GM21529 (cell line): ENCODE data around the gene WASHC4.
A peak's percentile ranks its signal among the peaks of the same experiment; 100 is the strongest.

Experiments used
- ATAC-seq: cut with Tn5 transposase; IDR thresholded peaks from one replicate; pipeline ENCODE4 v1.9.1; 2021; ENCODE audit not compliant: unreplicated experiment

Gene WASHC4, protein sequence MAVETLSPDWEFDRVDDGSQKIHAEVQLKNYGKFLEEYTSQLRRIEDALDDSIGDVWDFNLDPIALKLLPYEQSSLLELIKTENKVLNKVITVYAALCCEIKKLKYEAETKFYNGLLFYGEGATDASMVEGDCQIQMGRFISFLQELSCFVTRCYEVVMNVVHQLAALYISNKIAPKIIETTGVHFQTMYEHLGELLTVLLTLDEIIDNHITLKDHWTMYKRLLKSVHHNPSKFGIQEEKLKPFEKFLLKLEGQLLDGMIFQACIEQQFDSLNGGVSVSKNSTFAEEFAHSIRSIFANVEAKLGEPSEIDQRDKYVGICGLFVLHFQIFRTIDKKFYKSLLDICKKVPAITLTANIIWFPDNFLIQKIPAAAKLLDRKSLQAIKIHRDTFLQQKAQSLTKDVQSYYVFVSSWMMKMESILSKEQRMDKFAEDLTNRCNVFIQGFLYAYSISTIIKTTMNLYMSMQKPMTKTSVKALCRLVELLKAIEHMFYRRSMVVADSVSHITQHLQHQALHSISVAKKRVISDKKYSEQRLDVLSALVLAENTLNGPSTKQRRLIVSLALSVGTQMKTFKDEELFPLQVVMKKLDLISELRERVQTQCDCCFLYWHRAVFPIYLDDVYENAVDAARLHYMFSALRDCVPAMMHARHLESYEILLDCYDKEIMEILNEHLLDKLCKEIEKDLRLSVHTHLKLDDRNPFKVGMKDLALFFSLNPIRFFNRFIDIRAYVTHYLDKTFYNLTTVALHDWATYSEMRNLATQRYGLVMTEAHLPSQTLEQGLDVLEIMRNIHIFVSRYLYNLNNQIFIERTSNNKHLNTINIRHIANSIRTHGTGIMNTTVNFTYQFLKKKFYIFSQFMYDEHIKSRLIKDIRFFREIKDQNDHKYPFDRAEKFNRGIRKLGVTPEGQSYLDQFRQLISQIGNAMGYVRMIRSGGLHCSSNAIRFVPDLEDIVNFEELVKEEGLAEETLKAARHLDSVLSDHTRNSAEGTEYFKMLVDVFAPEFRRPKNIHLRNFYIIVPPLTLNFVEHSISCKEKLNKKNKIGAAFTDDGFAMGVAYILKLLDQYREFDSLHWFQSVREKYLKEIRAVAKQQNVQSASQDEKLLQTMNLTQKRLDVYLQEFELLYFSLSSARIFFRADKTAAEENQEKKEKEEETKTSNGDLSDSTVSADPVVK

DNA sequence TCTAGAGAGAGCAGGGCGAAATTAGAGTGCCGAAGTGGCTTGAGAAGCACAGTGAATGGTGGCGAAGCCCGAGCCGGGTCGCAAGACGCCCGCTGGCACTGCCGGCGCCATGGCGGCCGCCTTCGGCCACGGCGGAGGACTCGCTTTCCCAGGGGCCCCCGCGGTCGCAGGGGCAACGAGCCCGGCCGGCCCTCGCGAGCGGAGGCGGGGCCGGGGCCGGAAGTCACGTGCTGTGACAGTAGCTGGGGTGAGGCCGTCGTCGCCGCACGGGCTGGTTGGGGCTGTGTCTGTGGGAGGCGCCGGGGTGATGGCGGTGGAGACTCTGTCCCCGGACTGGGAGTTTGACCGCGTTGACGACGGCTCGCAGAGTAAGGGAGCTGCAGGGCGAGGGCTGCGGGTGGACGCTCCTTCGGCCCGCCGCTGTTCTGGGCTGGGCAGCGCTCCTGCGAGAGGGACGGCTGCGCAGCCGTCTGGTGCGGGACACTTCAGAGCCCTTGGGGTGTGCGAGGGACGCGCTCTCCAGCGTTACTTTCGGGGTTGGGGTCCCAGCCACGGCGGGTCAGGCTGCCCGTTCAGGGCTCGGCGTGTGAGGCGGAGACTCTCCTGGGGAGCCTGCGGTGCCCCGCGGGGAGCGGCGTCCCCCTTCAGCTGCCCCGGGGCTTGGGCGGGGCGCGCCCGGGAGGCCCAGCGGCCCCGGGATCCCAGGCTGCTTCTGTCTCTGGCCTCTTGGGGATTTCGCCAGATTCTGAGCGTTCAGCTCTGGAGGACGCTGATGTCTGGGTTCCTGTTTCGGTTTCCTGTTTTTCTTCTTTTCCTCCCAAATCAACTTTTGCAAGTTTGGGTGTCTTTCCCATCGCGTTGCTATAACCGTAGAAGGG is at the start of gene WASHC4:
Gene WASHC4, plus strand, starts transcription at position 238 of the 878 bp plus-strand sequence. Its CDS starts 70 bp downstream, at position 308.
- ATAC-seq, result peak; percentile 86

DNA sequence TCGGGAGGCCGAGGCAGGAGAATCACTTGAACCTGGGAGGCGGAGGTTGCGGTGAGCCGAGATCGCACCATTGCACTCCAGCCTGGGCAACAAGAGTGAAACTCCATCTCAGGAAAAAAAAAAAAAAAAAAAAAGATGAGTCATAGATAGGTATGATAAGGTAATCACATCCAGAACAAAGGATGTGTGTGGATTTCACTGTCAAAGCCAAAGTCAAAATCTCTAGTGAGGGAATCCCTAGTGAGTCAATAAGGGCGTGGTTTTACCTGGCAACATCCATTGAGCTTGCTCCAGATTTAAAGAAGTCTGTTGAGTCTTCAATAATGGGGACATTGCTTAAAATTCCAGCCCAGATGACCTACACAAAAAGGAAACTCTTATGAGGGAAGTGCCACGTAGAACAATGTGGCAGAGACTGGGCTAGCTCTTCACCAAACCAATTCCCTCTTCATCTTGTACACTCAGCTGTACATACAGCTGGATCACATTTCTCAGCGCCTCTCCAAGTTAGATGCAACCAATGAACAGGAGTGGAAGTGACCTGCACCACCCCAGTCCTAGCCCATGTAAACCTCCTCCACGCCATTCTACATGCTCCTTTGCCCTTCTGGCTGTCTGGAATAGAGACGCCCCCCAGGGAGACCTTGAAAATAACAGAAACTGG is 46.7 kb upstream of the WASHC4 start:
- ATAC-seq, result no peak

DNA sequence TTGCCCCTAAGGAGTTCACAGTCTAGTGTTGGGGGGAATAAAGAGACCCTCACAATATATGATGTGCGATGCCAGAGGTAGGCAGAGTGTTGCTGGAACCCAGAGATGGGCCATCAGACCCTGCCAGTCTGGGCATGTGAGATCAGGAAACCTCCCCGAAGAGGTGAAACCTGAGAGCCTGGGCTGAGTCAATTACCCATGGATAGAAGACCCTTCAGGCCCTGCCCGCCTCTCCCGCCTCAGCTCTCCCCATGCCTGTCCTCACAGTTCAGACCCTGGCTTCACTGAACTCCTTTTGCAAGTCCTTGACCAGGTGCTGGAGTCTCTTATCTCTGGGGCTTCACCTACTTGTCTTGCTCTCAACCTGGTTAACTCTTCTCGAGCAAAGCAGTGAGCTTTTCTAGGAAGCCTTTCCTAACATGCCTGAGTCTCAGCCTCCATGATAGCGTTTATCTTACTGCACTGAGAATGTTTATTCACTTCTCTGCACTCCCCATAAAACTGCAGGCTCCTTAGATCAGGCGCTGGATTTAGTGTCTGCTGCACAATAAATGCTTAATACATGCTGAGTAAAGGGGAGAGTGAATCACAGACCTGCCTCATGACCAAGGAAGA is 42.9 kb upstream of the WASHC4 start:
- ATAC-seq, result no peak

DNA sequence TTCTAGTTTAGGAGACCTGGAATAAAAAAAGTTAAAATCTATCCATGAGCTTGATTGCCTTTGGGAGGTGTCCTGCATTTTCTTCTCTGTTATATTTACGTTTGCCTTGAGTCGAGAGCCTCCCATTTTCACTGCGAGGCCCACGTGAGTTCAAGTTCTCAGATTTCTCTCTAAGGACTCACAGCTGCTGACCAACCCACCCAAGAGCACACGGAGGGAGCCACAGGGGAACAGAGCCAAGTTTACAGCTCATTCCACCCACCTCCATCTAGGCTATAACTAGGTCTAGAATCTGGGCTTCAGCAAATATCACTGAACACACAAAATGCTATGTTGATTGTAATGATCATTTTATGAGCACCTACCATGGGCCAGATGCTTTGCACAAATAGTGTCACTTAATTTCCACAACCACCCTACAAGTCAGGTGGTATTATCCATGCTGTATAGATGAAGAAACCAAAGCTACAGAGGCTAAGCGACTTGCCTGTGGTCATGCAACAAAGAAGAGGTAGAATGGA is 40.0 kb upstream of the WASHC4 start:
- ATAC-seq, result no peak

DNA sequence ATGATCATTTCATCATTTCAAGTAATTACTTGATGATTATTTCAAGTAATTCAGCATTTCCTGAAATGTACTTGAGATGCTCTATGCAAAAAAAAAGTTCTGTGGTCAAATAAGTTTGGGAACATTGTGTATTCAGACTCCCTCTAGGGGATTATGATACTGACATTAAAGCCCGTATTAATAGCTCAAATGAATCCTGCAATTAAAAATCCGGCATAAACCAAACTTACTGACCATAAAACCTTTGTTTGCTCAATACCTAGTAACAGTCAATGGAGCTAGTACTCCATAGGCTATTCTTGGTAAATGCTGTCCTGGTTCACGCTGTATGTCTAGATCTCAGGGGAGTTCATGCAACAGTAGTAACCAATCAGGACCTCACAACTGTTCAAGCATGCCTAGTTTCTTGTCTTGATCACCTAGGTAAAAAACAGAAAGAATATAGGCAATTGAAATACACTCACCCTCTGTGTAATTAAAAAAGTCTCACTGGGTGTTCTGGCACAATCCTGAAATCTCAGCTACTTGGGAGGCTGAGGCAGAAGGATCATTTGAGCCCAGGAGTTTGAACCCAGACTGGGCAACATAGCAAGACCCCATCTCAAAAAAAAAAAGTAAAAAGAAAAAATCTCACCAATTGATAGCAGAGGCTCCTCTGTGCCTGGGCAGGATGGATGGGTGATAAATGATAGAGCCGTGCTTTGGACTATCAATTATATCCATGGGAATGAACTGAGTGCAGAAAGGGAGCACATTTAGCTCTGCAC is 37.4 kb upstream of the WASHC4 start:
- no peak for ATAC-seq

DNA sequence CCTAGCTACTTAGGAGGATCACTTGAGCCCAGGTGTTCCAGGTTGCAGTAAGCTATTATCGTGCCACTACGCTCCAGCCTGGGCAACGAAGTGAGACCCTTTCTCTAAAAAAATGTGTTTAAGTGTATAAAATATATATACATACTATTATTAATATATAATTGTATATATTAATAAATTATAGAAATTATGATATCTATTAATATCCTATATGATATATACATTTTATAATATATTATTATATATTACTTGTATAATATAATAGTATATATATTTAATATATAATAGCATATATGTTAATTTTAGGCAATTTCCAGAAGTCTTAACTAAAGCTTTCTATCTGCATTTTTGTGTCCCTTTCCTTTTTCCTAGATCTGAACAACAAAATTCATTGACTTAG is 35.5 kb upstream of the WASHC4 start:
- ATAC-seq, result no peak

DNA sequence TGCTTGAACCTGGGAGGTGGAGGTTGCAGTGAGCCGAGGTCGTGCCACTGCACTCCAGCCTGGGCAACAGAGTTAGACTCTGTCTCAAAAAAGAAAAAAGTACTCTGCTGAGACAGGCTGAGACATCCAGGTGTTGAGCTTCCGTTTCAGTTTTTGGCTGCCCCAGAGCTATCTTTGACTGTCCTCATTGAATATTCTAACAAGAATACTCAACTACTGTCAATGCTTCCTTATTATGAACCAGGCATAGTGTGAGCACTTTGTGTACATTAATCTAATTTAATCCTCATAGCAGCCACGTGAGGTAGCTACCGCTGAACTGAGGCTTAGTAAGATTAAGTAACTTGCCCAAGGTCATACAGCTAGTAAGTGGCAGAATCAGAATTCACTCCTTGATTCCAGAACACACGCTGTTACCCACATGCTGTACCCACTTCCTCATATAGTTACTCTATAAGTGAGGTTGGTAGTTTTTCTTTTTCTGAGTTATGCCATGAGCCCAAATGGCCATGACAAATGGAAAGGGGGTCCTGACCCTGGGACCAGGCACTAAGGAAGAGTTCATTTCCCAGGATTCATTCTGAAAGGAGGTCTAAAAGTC is 34.5 kb upstream of the WASHC4 start:
- no peak for ATAC-seq

DNA sequence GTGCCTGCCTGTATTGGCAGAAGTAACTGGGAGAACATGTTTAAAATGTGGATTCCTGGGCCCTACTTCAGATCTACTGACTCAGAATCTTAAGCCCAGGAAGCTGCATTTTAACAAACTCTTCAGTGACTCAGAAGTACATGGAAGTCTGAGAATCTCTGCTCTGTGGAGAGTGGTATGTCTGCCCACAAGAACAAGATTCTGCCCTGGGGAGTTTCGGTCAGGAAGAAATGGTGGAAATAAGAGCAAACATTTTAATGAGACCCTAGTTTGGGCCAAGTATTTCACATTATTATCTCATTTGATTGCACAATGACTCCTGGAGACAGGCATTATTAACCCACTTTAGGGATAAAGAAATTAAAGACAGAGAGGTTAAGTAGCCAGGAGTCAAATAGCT is 31.4 kb upstream of the WASHC4 start:
- ATAC-seq, result no peak

DNA sequence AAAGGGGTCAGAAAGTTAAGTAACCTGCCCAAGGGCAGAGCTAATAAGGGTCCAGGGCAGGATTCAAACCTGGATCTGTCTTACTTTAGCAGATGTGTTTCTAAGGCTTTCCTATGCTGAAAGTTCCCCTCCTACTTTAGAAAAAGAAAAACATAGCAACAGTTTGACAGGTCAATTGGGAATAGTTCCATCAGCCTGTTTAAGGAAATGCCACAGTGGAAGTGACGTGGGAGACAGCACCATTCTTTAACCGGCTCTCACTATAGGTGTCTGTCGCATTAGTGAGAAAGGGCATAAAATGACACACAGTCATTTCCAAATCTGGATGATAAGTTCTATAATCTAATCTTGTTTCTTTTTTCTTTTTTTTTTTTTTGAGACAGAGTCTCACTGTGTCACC is 30.6 kb upstream of the WASHC4 start:
- ATAC-seq, result no peak

DNA sequence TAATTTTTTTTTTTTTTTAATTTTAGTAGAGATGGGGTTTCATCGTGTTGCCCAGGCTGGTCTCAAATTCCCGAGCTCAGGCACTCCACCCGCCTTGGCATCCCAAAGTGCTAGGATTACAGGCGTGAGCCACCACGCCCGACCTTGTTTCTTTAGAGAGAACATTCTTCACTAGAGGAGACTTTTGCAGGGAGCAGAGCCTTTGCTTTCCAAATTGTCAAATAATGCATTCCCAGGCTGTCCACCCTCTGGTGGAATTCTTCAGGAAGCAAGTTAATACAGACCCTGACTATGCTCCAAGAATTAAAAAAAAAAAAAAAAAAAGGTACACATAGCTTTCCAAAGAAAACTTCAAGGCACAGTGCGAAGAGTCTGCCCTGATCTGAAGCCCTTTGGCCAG is 30.1 kb upstream of the WASHC4 start:
- no peak for ATAC-seq

DNA sequence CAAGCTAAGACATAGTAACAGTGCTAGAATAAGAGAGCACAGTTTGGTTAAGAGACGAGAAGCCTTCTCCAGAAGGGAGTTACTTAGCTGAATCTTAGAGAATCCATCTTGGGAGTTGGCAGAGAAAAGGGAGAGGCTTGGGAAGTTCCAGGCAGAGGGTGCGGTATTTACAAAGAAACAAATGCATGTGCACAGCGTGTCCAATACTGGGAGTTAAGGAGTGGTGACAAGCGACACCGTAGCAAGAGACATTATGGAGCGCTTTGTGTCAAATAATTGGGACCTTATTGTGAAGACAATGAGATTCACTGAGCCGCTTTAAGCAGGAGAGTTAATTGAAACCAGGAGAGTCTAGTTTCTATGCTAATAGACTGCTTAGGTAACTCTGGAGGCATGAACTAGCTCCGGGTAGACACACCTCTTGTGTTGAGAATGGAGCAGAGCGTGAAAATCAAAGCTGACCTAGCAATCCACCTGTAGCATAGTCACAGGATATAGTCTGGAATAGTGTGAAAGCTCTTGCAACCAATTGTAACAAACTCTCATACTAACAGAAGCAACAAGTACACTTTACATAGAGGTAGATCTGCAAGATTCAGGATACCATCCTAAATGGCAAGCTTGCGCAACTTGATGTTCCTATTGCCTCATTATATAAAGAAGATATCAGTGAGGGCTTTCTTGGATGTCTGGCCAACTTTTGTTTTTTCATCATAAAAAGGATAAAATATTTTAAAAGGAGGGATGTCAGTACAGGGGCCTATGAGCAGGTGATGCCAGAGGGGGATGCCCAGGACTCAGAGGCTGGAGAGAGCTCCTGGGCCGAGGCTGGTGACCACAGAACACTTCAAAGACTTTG is 28.6 kb upstream of the WASHC4 start:
- no peak for ATAC-seq

DNA sequence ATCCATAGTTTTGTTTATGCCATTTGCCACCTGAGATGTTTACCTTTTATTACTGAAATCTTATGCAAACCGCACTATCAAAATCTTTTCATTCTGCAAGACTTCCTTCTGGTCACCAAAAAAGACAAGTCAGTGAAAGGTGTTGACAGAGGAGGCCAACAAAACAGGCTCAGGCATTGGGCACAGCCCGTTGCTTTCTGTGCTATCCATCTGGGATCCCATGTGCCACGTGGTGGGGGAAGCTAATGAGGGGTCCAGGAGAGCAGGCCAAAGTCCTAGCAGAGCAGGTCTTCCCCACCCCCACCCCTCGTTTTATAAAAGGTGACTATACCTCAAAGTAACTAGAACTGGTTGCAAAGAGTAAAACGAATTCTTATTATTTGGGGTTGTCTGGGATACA is 24.5 kb upstream of the WASHC4 start:
- ATAC-seq, result no peak

DNA sequence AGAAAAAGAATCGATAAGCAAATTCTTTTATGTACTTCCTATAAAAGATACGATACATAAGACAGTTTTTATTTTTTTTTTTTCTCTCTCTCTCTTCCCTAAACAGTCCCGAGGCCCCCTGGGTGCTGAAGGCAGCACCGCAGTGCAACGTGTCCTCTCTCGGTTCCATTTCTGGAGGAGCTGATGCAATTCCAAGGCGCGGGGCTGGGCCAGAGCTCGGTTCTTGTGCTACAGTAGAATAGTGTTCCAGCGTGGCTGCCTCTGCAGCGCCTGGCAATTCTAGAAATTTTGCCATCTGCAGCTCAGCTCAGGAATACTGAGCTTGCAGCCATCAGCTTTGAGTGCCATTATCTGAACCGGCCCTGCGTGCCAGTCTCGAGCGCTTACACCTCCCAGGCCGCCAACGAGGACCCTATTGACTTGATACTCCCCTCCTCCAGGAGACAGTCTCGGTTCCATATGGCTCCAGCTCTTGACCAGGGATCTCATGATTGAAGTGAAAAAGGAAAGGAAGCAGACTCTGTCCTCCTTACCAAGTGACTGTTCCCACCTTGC is 23.9 kb upstream of the WASHC4 start:
- ATAC-seq, result peak; percentile 28

DNA sequence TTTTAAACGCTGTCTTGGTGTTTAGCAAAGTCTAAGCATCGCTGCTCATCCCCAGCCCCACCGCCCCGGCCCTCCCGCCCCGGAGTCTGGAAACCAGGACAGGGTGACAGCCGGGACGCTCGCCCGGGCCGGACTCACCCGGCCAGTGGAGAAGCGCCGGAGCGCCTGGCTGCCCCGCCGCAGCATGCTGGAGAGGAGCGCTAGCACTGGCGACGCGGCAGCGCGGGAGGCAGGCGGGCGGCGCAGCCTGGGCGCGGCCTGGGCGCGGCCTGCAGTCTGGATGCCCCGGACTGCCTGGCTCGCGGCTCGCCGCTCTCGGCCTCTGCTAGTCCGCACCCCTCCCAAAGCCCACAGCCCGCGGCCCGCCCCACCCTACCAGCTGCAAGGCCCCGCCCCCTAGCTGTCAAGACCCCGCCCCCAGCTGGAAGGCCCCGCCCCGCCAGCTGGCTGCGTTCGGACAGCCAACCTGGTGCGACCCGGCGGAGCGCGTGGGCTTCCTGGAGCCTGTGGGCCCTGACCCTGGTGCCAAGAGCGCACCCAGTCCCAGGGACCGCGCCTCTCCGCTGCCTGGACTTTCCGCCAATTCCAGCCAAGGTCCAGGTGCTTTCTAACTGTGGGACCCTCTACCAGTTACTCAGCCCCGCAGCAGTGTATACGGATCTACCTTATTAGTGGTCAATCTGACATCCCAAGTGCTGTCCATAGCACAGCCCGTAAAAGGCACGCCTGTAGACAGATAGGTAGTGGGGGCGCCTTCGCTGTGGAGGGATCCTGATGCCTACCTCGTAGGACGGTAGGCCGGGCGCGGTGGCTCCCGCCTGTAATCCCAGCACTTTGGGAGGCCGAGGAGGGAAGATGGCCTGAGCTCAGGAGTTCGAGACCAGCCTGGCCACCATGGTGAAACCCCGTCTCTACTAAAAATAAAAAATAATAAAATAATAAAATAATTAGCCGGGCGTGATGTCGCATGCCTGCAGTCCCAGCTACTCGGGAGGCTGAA is 23.0 kb upstream of the WASHC4 start, which contains the start of gene ALDH1L2:
Gene ALDH1L2, minus strand, starts transcription at position 208 of the 1,000 bp plus-strand sequence. Its CDS starts 22 bp downstream, at position 186.
- peak; percentile 80 for ATAC-seq

DNA sequence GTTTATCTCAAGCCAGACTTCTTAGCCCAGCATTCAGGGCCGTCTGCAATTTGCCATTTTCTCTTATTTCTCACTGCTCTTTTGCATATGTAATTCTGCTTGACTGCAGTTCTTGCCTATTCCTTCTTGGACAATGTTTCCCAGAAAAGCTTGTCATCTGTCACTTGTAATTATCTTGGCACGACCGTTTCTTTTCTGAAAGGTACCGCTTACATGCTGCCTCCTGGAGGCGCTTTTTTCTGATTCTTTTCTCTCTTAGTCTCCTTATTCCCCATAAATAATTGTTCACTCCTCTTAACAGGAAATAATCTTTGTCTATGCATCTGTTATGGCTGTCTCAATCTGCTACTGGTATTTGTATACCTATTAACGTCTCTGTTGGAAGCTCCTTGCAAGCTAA is 22.0 kb upstream of the WASHC4 start:
- ATAC-seq, result no peak

DNA sequence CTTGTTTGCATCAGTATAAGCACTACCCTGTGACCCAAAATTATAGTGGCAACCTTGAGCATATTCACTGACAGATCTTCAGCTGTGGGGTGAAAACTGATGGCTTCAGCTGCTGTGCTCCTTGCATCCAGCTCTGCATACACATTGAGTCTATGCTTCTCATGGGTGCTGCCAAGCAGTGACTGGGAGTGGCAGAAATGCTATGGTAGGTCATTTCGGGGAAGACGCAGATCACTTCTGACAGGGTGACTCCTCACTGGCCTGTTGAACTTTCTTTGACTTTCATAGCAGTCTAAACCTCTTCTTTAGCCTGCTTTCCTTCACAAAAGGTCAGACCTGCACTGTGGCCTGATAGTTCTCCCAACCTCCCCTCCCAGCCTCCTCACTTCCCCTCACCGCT is 17.7 kb upstream of the WASHC4 start:
- ATAC-seq, result no peak
